Adipose tissue (tissue), 3 donors: ENCODE data around the gene COL9A2. TPM values are rescaled to one million over a fixed set of nuclear protein-coding genes. Genes with fewer than 3 reads are reported as not detected.

Source experiments
- polyA plus RNA-seq, 3 donors: library from polyadenylated mRNA; stranded (reverse); fragments of 200-250 nt; gene quantifications; one replicate each; pipeline ENCODE4 v1.2.3, GENCODE V29; 2013
- donor health status: healthy with polysubstance abuse.
- donor health status: Bipolar disorder and iron deficiency.
- donor health status: healthy.

COL9A2 gene
- polyA plus RNA-seq, 3 donors = 0.91 to 2.8 (median 1.0) TPM

Other genes with a start within 250 kb of the COL9A2 start
- gene PPT1, start 220.0 kb downstream of the COL9A2 start, polyA plus RNA-seq = 10 to 100 TPM; 23.0 to 54.4 (median 47.1) TPM
- 1 to 10 TPM; 2.6 to 5.2 (median 4.0) TPM for gene RLF, start 155.9 kb downstream of the COL9A2 start, polyA plus RNA-seq
- not detected for gene TMCO2, start 69.3 kb downstream of the COL9A2 start, polyA plus RNA-seq
- 10 to 100 TPM; 10.3 to 16.2 (median 14.7) TPM for gene ZMPSTE24, start 59.0 kb downstream of the COL9A2 start, polyA plus RNA-seq
- 10 to 100 TPM; 13.3 to 57.0 (median 31.4) TPM for gene SMAP2, start 56.4 kb upstream of the COL9A2 start, polyA plus RNA-seq
- gene ZFP69B, start 133.2 kb upstream of the COL9A2 start, polyA plus RNA-seq = under 1 TPM; 0.22 to 0.70 (median 0.34) TPM
- 1 to 10 TPM; 1.2 to 5.2 (median 1.4) TPM for gene ZFP69, start 160.0 kb upstream of the COL9A2 start, polyA plus RNA-seq
- gene EXO5, start 191.5 kb upstream of the COL9A2 start, polyA plus RNA-seq = 1 to 10 TPM; 2.0 to 4.5 (median 4.2) TPM
- 1 to 10 TPM; 1.0 to 1.9 (median 1.6) TPM for gene ZNF684, start 214.4 kb upstream of the COL9A2 start, polyA plus RNA-seq